H9 (cell line): Measurements from ENCODE around the gene MDGA2. TPM values are rescaled to one million over a fixed set of nuclear protein-coding genes. Genes with fewer than 3 reads are reported as not detected.
A peak's percentile ranks its signal among the peaks of the same experiment; 100 is the strongest.

Source experiments
- DNase-seq: peaks from one replicate; pipeline ENCODE4 v3.0.0-alpha.2; 2017
- H2AFZ ChIP-seq: one replicate; pipeline ENCODE4 v1.6.1; 2013; ENCODE audit warnings: mild to moderate bottlenecking, low read length, control low read depth, moderate library complexity
- H2AK5ac ChIP-seq: 2 replicates; pipeline ENCODE4 v1.6.1; 2013; ENCODE audit warnings: low read length, control low read depth, mixed read lengths; ENCODE audit not compliant: insufficient read length
- H2BK120ac ChIP-seq: one replicate; pipeline ENCODE4 v1.6.1; 2013; ENCODE audit warnings: low read depth, mild to moderate bottlenecking, low read length, control low read depth, inconsistent platforms; ENCODE audit not compliant: poor library complexity, severe bottlenecking
- H2BK12ac ChIP-seq: 2 replicates; pipeline ENCODE4 v1.6.1; 2013; ENCODE audit warnings: low read length, control low read depth, mixed read lengths, low read depth; ENCODE audit not compliant: insufficient read length
- H2BK15ac ChIP-seq: 2 replicates; pipeline ENCODE4 v1.6.1; 2013; ENCODE audit warnings: low read depth, low read length, control low read depth
- H2BK20ac ChIP-seq: one replicate; pipeline ENCODE4 v1.6.1; 2013; ENCODE audit warnings: low read depth, mild to moderate bottlenecking, low read length, control low read depth, inconsistent platforms; ENCODE audit not compliant: poor library complexity, severe bottlenecking
- H2BK5ac ChIP-seq: 2 replicates; pipeline ENCODE4 v1.6.1; 2013; ENCODE audit warnings: low read length, control low read depth, mixed read lengths; ENCODE audit not compliant: insufficient read length
- H3K14ac ChIP-seq: 2 replicates; pipeline ENCODE4 v1.6.1; 2013; ENCODE audit warnings: low read length, control low read depth; ENCODE audit not compliant: insufficient read depth
- H3K18ac ChIP-seq: 2 replicates; pipeline ENCODE4 v1.6.1; 2013; ENCODE audit warnings: low read depth, mild to moderate bottlenecking, mixed read lengths, low read length, control low read depth; ENCODE audit not compliant: insufficient read length
- H3K23ac ChIP-seq: 2 replicates; pipeline ENCODE4 v1.6.1; 2013; ENCODE audit warnings: low read length, control low read depth, mixed read lengths, low read depth; ENCODE audit not compliant: insufficient read length
- H3K23me2 ChIP-seq: 2 replicates; pipeline ENCODE4 v1.6.1; 2013; ENCODE audit warnings: low read depth, mild to moderate bottlenecking, mixed read lengths, low read length, control low read depth; ENCODE audit not compliant: insufficient read length, poor library complexity, severe bottlenecking
- H3K27ac ChIP-seq: 2 replicates; pipeline ENCODE4 v1.5.1; 2013; ENCODE audit warnings: low read length, control low read depth, mixed read lengths, low read depth; ENCODE audit not compliant: insufficient read length
- H3K27me3 ChIP-seq: 2 replicates; pipeline ENCODE4 v1.6.1; 2013; ENCODE audit warnings: low read length, control low read depth, inconsistent platforms; ENCODE audit not compliant: insufficient read depth
- H3K4ac ChIP-seq: 2 replicates; pipeline ENCODE4 v1.6.1; 2013; ENCODE audit warnings: low read depth, mild to moderate bottlenecking, control low read depth, inconsistent platforms, low read length, moderate library complexity
- H3K4me1 ChIP-seq: 2 replicates; pipeline ENCODE4 v1.6.1; 2013; ENCODE audit warnings: low read length, control low read depth, inconsistent platforms; ENCODE audit not compliant: insufficient read depth
- H3K4me2 ChIP-seq: 2 replicates; pipeline ENCODE4 v1.6.1; 2013; ENCODE audit warnings: low read length, control low read depth, mixed read lengths; ENCODE audit not compliant: insufficient read length, insufficient read depth
- H3K56ac ChIP-seq: 2 replicates; pipeline ENCODE4 v1.6.1; 2013; ENCODE audit warnings: low read depth, mild to moderate bottlenecking, mixed read lengths, low read length, control low read depth; ENCODE audit not compliant: insufficient read length
- H3K79me1 ChIP-seq: 2 replicates; pipeline ENCODE4 v1.6.1; 2013; ENCODE audit warnings: low read depth, mild to moderate bottlenecking, moderate library complexity, low read length, control low read depth, inconsistent platforms; ENCODE audit not compliant: insufficient read depth, poor library complexity, severe bottlenecking
- H3K79me2 ChIP-seq: 2 replicates; pipeline ENCODE4 v1.6.1; 2013; ENCODE audit warnings: low read length, control low read depth, inconsistent platforms; ENCODE audit not compliant: insufficient read depth
- H3K9ac ChIP-seq: 2 replicates; pipeline ENCODE4 v1.6.1; 2013; ENCODE audit warnings: low read length, control low read depth, mixed read lengths; ENCODE audit not compliant: insufficient read length; ENCODE audit errors: extremely low read depth
- H3K9me3 ChIP-seq: one replicate; pipeline ENCODE4 v1.6.1; 2013; ENCODE audit warnings: low read depth, low read length, inconsistent platforms; ENCODE audit not compliant: control insufficient read depth
- H3T11ph ChIP-seq: one replicate; pipeline ENCODE4 v1.6.1; 2013; ENCODE audit warnings: mild to moderate bottlenecking, low read length, control low read depth, inconsistent platforms
- H4K20me1 ChIP-seq: one replicate; pipeline ENCODE4 v1.6.1; 2013; ENCODE audit not compliant: control insufficient read depth, insufficient read length, insufficient read depth
- H4K5ac ChIP-seq: 2 replicates; pipeline ENCODE4 v1.6.1; 2013; ENCODE audit warnings: low read depth, mild to moderate bottlenecking, mixed read lengths, low read length, control low read depth; ENCODE audit not compliant: insufficient read length
- H4K8ac ChIP-seq: replicated peaks from 2 replicates; pipeline ENCODE4 v1.6.1; 2013; ENCODE audit warnings: low read length, control low read depth, mixed read lengths, low read depth; ENCODE audit not compliant: insufficient read length
- H4K91ac ChIP-seq: 2 replicates; pipeline ENCODE4 v1.6.1; 2013; ENCODE audit warnings: low read depth, mild to moderate bottlenecking, moderate library complexity, mixed read lengths, low read length, control low read depth; ENCODE audit not compliant: insufficient read length
- H3K27ac Mint-ChIP-seq, 3 experiments: 2 replicates in 2 of 3; 3 replicates in 1 of 3; pipeline ENCODE4 v1.8.0; 2020 to 2021; ENCODE audit warnings: mixed read lengths in 3 of 3, mild to moderate bottlenecking in 1 of 3, moderate library complexity in 1 of 3
- H3K27me3 Mint-ChIP-seq: 2 replicates; pipeline ENCODE4 v1.8.0; 2021; ENCODE audit warnings: low read depth, mild to moderate bottlenecking, moderate library complexity, mixed read lengths
- H3K36me3 Mint-ChIP-seq, 3 experiments: 2 replicates in 2 of 3; 3 replicates in 1 of 3; pipeline ENCODE4 v1.8.0; 2020 to 2021; ENCODE audit warnings: low read depth in 3 of 3, mixed read lengths in 3 of 3; ENCODE audit not compliant: insufficient read depth in 1 of 3
- H3K4me1 Mint-ChIP-seq, 2 experiments: 2 replicates each; pipeline ENCODE4 v1.8.0; 2020; ENCODE audit warnings: mixed read lengths in 2 of 2
- H3K4me3 Mint-ChIP-seq, 2 experiments: 2 replicates in 1 of 2; 3 replicates in 1 of 2; pipeline ENCODE4 v1.8.0; 2020 to 2021; ENCODE audit warnings: mild to moderate bottlenecking in 2 of 2, mixed read lengths in 2 of 2, moderate library complexity in 1 of 2
- H3K9me3 Mint-ChIP-seq, 2 experiments: 2 replicates in 1 of 2; 3 replicates in 1 of 2; pipeline ENCODE4 v1.8.0; 2020; ENCODE audit warnings: mild to moderate bottlenecking in 2 of 2, mixed read lengths in 2 of 2, moderate library complexity in 1 of 2
- WGBS: extraction: QIAGEN DNeasy Blood & Tissue Kit; methylation state at CpG from one replicate; pipeline ENCODE4 v1.1.7; 2013; ENCODE audit warnings: missing lambda C conversion rate, low lambda C conversion rate, mixed read lengths; ENCODE audit not compliant: insufficient read length; ENCODE audit errors: extremely low coverage; 5-methylcytosine and 5-hydroxymethylcytosine counted together
- total RNA-seq: library from RNA; stranded (reverse); gene quantifications from 2 replicates; pipeline ENCODE4 v1.2.1, GENCODE V29; 2021
- TF ChIP-seq, protein P1 (sequence below): fragments of 200-600 bp; sonication (generic); conservative IDR thresholded peaks from 3 replicates; pipeline ENCODE4 v1.8.0; 2021; ENCODE audit warnings: antibody characterized with exemption, mild to moderate bottlenecking

MDGA2 gene
- total RNA-seq, 1 experiment from 2014 or later, result 1.9 TPM

GRCh38 chr14:47366006-47366405, 309.4 kb downstream of the MDGA2 start:
- Histone ChIP-seq H4K8ac (no peak overlapping the region), H2AFZ (no peak overlapping the region), H2BK120ac (no peak overlapping the region), H3K56ac (no peak overlapping the region), H3K79me1 (no peaks in the 10 kb centered on the region), H2BK12ac (no peak overlapping the region), H3K9me3 (no peaks in the 10 kb centered on the region), H2AK5ac (no peak overlapping the region), H3K79me2 (no peaks in the 10 kb centered on the region), H3K4ac (no peak overlapping the region), H3K27ac (no peak overlapping the region), H4K20me1 (no peaks in the 10 kb centered on the region), H3K18ac (no peak overlapping the region), H4K5ac (no peak overlapping the region), H3K14ac (no peak overlapping the region), H2BK20ac (no peak overlapping the region), H3K27me3 (no peaks in the 10 kb centered on the region), H4K91ac (no peak overlapping the region), H3K9ac (no peak overlapping the region), H3T11ph (no peak overlapping the region), H2BK5ac (no peak overlapping the region), H3K23ac (no peak overlapping the region), H2BK15ac (no peak overlapping the region), H3K23me2 (no peaks in the 10 kb centered on the region), H3K4me1 (peaks cover 6% of the 10 kb centered on the region; the same call in 1 of the 2 replicates), H3K4me2 (no peak overlapping the region)
- WGBS, result no CpG with 5 or more reads among the region's 2 CpGs
- no peak for DNase-seq
- H3K36me3 Mint-ChIP-seq, result peaks cover 0 to 12% (median 2%) of the 10 kb centered on the region in 3 experiments; a peak in 4 of 7 replicates
- H3K9me3 Mint-ChIP-seq, result peaks cover 0 to 2% of the 10 kb centered on the region in 2 experiments; a peak in 1 of 5 replicates
- H3K4me1 Mint-ChIP-seq, result peaks cover 21 to 23% of the 10 kb centered on the region in 2 experiments
- H3K27me3 Mint-ChIP-seq, result no peaks in the 10 kb centered on the region
- TF ChIP-seq, protein P1, sequence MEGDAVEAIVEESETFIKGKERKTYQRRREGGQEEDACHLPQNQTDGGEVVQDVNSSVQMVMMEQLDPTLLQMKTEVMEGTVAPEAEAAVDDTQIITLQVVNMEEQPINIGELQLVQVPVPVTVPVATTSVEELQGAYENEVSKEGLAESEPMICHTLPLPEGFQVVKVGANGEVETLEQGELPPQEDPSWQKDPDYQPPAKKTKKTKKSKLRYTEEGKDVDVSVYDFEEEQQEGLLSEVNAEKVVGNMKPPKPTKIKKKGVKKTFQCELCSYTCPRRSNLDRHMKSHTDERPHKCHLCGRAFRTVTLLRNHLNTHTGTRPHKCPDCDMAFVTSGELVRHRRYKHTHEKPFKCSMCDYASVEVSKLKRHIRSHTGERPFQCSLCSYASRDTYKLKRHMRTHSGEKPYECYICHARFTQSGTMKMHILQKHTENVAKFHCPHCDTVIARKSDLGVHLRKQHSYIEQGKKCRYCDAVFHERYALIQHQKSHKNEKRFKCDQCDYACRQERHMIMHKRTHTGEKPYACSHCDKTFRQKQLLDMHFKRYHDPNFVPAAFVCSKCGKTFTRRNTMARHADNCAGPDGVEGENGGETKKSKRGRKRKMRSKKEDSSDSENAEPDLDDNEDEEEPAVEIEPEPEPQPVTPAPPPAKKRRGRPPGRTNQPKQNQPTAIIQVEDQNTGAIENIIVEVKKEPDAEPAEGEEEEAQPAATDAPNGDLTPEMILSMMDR, result no peak
- no peak overlapping the region for H3K4me3 Mint-ChIP-seq
- peak overlapping the region in 2 of 3 experiments; percentile 33 to 95; a peak in 4 of 7 replicates for H3K27ac Mint-ChIP-seq
